HG03135 (cell line): ENCODE data around the gene LRRC17.

Experiments
- ATAC-seq: cut with Tn5 transposase; IDR thresholded peaks from one replicate; pipeline ENCODE4 v1.9.1; 2021; ENCODE audit warnings: mild to moderate bottlenecking, moderate library complexity; ENCODE audit not compliant: unreplicated experiment

LRRC17 gene

DNA sequence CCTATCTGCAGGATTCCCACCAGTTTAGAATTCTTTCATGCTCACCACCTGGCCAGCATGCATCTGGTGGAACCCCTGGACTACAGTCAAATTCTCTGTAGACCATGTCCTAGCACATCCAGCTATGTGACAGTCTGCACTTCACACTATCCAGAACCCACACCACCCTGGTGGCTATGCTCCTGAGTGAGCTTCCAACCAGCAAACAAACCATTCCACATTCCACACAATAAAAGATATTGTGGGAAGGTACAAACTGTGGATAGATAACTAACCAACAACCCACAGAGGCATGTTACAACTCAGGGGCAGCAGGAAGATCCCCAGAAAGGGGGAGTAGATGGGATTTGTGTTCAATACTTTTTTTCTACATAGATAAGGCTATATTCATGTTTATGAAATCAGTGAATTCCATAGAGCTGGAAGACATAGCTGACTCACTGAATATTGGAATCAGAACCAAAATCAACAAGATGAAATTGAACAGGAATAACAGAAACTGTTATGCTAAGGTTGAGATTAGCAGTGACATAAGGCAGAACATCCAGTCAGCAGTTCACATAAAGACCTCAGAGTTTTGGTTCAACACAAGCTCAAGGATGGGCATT, 72.5 kb downstream of the LRRC17 start:
- ATAC-seq, result no peak

DNA sequence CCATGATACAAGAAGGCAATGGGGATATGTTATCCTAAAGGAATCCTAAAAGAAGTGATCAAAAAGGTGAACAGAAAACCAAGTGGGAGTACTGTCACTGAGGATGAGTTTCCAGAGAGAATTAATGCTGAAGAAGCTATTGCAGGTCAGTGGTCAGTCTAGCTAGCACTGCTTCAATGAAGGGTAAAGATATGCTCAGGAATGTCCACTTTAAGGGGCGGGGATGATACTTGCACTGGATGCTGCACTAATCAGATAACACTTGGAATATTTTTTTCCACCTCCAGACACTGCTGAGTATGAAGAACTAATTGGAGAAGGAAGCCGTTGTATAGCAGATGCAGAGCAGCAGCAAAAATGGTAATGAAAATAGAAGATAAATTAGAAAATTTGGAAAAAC, 75.3 kb downstream of the LRRC17 start:
- ATAC-seq, result no peak

DNA sequence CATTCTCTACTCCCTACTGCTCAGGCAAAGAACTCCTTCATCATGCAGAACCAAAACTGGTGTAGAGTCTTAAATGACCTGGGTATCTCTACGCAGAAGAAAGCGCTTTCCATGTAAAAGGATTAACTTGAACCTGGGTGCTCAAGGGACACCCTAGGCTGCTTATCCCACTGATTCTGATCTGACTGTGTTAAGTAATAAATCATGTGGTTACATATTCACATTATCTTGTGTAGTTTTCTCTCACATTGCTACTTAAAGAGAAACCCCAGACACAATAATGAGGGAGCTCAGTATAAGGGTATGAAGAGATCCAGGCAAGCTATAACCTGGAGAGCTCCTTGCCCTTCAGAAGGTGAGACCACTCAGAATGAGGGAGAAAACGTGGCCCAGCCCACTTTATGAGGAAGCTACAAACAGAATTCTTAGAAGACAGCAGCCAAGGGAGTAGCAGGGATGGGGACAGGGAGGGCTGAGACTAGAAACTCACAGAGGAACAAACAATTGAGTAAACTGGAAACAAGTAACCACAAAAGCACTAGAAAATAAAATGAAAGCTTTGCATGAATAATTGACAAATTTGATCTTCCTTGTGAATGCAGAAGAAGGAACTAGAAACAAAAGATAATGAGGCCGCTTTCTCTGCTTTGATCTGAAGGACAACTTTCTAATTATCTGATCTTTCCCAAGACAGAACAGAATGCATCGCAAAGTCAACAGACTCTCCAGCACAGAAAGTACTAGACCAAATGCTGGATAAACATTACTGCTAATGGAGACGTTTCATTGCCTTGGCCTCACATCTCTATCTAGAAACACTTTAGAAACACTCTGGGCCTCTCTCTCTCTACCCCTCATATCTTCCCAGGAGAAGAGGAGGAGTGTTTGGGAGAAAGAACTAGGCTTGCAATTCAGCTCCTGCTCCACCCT, 76.1 kb downstream of the LRRC17 start:
- ATAC-seq, result no peak

DNA sequence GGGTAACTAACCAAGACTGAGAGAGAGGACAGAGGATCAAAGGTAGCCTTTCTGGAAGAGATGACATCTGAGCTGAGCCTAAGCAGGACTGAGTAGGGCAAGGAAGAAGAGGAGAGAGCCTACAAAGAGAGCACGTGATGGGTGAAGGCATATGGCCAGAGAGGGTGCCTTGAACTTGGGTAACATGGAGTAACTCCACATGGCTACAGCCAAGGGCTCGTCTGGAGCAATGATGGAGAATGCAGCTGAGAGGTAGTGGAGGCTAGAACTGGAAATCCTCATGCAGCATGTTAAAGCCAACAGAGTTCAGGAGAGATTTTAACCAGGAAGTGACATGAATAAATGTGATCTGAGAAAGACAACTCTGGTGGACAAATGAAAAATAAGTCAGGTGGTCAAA, 77.8 kb downstream of the LRRC17 start:
- ATAC-seq, result no peak

DNA sequence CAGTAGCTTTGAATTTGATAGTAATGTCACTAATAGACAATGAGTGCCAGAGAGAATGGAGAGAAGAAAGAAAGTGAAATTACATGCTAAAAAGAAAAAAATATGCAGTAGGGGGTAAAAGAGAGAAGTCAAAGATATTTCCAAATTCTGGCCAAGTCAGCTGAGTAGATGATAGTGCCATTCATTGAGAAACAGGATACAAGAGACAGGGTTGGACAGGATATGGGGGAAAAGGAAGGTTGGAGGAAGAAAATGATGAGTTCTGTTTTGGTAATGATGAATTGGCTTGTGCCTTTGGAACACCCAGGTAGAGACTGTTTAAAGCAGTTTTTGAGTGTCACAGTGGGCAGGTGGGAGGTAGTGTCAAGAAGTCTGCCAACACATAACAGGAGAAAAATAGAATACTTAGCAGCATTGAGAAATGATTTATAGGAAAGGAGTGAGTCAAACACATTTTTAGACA, 78.3 kb downstream of the LRRC17 start:
- ATAC-seq, result no peak

DNA sequence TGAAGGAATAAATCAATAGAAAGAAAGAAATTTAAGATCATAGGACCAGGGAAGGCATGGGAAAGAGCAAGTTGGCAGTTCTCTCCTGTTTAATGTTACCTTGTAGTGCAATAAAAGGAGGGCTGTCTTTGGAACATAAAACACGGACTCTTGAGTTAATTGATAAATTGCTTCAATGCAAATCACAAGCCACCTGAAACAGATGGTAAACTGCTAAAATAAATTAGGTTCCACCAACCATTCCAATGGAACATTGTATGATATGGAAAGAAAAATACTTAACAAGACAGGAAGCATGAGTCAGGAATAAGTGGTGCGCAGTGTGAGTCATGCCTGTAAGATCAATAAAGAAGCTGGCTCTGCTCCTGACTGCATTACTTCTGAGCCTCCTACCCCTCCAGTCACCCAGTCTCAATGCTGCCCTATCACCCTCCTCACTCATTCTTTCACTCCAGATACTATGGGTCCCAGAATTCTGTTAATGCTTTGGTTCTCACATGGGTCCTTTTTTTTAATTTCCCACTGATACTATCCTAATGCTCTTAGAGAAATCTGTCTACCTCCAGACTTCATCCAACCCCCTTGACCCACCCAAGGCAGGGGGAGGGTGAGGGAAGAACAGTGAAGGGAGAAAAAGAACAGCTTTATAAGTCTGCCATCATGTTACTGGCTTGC, 78.9 kb downstream of the LRRC17 start:
- no peak for ATAC-seq

DNA sequence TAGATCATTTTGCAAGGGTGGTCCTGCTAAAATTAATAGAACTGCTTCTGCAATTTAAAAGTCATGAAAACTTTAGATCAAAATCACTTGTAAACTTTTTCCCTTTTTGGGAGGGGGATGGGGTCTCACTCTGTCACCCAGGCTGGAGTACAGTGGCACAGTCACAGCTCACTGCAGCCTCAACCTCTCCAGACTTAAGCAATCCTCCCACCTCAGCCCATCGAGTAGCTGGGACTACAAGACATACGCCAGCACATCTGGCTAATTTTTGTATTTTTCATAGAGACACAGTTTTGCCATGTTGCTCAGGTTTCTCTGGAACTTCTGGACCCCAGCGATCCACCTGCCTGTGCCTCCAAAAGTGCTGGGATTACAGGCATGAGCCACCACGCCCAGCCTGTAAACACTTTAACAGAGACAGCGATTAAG, 79.7 kb downstream of the LRRC17 start:
- ATAC-seq, result no peak

DNA sequence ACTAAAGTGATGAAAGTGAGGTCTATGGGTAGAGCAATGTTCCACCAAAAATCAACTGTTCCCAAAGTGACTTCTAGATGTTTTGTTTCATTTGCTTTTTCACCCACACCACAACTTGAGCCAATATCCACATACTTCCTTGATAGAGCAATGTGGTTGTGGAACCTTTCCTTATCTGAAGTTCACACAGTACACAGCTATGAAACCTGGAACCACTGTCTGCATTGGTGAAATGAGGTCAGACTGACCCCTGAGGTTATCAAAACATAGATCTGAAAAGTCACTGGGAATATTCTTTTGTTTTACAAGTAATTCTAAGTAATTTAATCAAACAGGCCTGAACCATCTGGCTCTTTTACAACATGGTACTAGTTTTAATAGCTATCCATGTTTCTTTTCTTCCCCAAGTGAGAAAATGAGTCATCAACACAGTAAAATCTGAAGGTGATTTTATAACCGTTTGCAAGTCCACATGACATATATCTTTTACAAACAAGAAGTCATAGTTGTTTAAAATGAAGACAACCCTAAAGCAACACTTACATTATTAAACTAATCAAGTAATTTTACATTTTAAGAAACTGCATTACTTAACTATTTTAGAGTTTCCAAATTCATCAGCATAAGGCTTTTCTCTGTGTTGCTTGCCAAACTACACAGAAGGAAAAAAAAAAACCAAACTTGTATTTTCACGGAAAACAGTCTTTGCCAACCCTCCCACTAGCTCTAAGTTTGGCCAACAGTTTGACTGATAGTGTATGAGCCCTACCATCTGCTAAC, 80.3 kb downstream of the LRRC17 start:
- ATAC-seq, result no peak

DNA sequence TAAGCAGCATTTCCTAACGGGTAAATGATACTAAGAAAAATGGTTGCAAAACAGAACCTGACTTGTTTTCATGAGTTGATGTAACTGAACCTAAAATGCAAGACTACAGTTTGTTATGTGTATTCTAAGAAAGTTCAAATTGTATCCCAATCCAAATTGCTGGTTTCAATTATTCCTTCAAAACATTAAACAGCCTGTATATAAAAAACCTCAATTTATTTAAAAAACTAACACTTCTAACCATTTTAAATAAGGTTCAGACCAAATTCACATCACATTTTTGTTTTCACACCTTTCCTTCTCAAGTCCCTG, 80.9 kb downstream of the LRRC17 start:
- ATAC-seq, result no peak

DNA sequence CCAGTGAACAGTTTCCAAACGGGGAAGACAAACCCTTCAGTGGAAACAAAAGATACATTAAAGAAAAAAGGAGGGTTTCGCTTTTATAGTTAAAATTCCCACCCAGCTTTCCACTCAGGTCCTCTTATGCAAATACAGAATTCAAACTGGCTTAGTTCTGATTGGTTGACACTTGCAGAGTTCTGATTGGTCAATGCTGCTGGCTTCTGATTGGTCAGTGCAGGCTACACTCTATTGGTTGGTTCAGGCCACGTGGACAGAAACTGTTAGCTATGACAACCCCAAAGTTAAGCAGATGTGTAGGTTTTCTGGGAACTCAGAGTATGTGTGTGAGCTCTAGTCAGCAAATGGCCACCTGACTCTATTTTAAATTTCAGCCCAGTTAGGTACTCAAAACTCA, 81.8 kb downstream of the LRRC17 start:
- ATAC-seq, result no peak
